GM19099 (cell line): ENCODE data around the gene RFC5.

Source experiments
- POLR2A ChIP-seq: IDR thresholded peaks from 3 replicates; pipeline ENCODE4 v1.6.1; 2011; ENCODE audit warnings: low read depth; ENCODE audit not compliant: insufficient read length; ENCODE audit errors: extremely low read depth

The RFC5 gene

DNA sequence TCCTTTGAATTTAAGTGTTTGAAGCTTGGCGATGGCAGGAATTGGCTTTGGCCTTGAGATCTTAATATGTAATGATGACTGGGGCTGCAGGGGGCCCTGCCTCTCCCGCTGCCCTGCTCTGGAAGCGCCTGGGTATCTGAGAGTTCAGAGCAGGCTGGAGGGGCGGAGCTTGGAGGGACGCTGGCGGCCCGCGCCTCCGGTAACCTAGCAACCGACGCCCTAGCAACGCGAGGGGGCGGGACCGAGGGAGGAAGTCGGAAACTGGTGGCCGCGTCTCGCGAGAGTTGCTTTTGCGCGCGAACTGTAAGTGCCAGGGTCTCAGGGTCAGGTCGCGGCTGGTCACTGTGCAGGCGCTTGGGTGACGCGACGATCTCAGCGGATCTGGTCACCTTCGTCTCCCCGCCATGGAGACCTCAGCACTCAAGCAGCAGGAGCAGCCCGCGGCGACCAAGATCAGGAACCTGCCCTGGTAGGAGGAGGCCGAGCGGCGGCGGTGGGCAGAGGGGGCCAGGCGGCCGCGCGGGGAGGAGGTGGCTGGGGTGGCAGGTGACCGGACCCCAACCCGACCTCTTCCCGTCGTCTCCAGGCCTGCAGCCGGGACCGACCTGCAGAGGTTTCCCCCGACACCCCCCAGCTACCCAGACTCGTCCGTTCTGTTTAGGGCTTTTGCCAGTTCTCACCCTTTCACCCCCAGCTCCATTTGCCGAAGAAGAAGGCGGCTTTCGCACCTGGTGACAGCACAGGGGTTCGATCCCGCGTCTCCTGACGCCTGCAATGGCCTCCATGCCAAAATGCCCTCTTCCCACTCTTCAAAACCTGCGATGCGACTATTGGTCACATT, at the start of gene RFC5:
Gene RFC5 (plus strand): TSS at position 280 of the 841 bp plus-strand sequence. CDS start 125 bp downstream, at position 405.
- peak; percentile 91 for TF ChIP-seq POLR2A

DNA sequence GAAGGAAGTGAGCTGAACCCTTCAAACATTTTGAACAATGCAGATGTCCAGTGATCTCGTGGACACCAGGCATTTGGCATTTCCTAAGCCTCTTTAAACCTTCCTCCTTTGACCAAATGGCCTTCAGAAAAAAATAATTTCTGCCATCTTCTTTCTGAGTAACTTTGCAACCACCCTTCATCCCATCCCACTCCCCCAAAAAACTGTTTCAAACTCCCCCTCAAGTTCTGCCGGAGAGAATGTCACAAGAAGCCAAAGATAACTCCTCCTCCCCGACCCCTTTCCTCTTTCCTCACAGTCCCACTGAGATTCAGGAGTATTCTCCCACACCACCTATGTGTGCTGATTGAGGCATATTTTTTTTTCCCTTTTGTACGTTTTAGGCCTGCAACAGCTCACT, 49.5 kb upstream of the RFC5 start:
- no peak for TF ChIP-seq POLR2A

- no peak for TF ChIP-seq POLR2A
Observed at GRCh38 chr12:117967512-117967911, 49.0 kb upstream of the RFC5 start.

GRCh38 chr12:117968151-117968789, 48.2 kb upstream of the RFC5 start:
- TF ChIP-seq POLR2A, result no peak

DNA sequence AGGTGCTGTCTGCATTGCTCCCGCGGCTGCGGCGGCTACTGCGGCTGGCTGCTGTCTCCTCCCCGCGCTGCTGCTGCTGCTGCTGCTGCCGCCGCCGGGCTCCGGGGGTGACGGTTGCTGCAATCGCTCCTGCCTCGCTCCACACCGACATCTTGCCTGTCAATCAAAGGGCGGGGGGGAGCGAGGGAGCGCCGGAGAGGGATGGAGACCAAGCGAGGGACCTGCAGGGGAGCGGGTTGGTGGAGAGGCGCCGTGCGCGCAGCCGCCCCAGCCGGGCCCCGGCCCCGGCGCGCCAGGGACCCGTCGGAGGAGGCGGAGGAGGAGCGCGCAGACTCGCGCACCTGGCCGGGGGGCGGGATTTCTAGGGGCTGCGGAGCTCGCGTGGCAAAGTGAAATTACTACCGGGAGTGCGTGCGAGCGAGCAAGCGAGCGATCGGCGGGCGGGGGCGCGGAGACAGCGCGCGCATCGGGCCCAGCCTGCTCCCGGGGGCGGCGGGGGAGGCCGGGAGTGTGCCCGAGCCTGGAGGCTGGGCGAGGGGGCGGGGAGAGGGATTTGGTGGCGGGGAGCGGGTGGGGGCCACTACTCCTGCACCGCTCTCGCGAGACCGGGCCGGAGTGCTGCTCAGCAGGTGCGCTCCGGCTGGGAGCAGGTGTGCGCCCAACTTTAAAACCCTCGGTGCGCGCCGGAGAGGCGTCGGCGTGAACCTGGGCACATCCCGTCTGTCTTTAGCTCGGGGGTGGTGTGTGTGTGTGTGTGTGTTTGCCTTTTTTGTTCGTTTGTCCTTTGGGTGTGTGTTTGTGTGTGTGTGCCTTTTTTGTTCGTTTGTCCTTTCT, 47.5 kb upstream of the RFC5 start, which contains the start of gene KSR2:
Gene KSR2 (minus strand): TSS at position 165 of the 834 bp plus-strand sequence. CDS start 735 bp downstream, outside the sequence.
- TF ChIP-seq POLR2A, result no peak

DNA sequence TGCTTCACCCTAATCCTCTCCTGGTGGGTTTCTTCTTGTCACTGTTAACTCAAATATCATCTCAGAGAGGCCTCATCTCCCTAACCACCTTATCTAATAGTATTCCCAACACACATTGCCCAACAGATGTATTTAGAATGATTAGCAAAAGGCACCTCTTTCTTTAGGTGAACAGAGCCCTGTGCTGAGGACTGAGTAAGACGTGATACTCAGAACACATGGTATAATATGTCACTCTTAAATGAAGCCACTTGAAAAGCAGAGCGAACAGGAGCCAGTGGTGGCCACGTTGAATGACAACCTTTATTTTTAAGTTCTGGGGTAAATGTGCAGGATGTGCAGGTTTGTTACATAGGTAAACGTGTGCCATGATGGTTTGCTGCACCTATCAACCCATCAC, 46.2 kb upstream of the RFC5 start:
- TF ChIP-seq POLR2A, result no peak

DNA sequence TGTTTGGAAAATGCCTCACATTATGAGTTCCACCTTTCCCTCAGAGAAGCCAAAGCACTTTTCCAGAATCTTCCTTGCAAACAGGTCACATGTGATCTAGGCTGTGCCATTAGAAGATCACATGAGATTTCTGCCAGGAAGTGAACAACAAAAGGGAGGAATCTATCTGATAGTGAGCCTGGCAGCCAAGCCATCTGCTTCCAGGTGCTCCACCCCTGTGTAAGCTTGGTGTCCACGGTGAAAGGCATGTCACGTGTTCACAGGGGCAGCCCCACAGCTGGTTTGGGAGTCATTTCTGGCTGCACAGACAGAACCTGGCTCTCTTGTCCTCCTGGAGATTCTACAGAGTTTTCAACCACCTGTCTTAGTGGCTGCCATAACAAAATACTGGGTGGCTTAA, 44.2 kb upstream of the RFC5 start:
- no peak for TF ChIP-seq POLR2A

GRCh38 chr12:117975006-117975405, 41.5 kb upstream of the RFC5 start:
- no peak for TF ChIP-seq POLR2A

- no peak for TF ChIP-seq POLR2A
Observed at GRCh38 chr12:117977373-117977772, 39.1 kb upstream of the RFC5 start.

GRCh38 chr12:117980616-117981015, 35.9 kb upstream of the RFC5 start:
- TF ChIP-seq POLR2A, result no peak

DNA sequence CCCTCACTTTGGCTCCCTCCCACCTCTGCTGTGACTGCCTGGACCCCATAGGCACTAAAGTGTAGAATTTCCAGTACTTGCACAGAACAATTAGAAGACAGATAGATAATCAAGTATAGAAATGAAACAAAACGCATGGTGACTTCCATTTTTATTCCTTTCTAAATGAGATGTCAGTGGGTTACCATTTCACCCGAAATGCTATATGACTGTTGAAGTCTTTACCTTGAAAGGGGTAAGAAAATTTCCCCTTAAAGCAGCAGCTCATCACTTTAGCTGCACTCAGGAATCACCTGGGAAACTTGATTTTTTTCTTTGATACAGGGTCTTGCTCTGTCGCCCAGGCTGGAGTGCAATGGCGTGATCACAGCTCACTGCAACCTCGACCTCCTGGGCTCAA, 35.2 kb upstream of the RFC5 start:
- TF ChIP-seq POLR2A, result no peak

GRCh38 chr12:117985182-117985581, 31.3 kb upstream of the RFC5 start:
- TF ChIP-seq POLR2A, result no peak

DNA sequence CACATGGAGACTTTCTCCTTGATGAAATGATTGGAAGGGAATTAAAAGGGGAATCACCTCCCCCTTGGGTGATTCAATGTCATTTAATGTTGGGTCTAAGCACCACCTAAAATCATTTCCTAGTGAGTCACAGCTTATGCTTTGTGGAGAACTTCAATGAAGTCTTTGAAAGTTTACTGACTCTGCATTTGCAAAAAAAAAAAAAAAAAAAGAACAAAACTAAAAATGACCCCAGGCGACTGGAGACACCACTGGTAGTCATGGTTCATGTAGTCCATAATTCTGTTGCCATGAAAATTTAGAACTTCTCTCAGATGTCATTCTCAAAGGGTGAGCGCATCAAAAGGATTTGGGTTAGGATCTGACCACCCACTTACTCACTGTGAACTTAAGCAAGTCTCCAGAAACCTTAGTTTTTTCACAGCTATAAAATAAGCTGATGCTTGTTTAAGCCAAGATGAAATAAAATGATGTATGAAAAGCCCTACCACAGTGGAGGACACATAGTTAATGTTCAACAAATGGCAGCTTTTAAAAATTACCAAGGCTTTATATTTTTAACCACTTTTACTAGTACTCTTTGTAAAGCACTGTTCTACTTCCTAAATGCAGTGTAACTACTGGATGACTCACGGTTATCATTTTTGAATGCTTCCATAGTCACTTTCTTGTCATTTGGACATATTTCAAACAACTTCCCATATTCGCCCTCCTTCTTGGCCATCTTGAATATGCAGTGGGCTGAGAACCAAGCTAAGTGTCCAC, 29.6 kb upstream of the RFC5 start:
- no peak for TF ChIP-seq POLR2A

GRCh38 chr12:117994551-117995438, 21.7 kb upstream of the RFC5 start:
- TF ChIP-seq POLR2A, result no peak

DNA sequence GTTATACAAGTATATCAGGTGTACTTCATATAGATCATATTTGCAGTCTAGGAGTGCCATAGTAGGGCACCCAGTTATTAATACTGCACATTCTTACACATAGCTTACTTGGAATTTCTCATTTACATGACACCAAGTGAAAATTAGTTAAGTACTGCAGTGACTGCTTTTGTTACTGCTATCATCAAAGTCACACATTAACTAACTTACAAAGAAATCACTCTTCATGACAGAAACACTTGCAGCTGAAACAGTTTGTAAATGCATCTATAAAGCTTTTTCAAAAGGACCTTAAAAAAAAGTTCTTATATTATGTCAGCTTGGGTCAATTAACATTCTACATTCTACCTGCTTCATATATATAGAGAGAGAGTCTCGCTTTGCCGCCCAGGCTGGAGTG, 17.8 kb upstream of the RFC5 start:
- TF ChIP-seq POLR2A, result no peak
